Adipose tissue (tissue), 3 donors: Measurements from ENCODE around the gene APOL6. TPM values are rescaled to one million over a fixed set of nuclear protein-coding genes. Genes with fewer than 3 reads are reported as not detected.
"Not testable (repeated sequence)": the region's sequence is repeated elsewhere in the genome, so short reads cannot be mapped to it uniquely, and the experiment has no call there.

Experiments
- H3K27ac ChIP-seq: one replicate; pipeline ENCODE4 v1.5.1; 2013; ENCODE audit warnings: low read depth, low read length
- WGBS, 3 donors: extraction: QIAGEN DNeasy Blood & Tissue Kit; methylation state at CpG; one replicate each; pipeline ENCODE4 v1.1.7; 2013; 5-methylcytosine and 5-hydroxymethylcytosine counted together
- polyA plus RNA-seq, 3 donors: library from polyadenylated mRNA; stranded (reverse); fragments of 200-250 nt; gene quantifications; one replicate each; pipeline ENCODE4 v1.2.3, GENCODE V29; 2013
- donor health status: healthy with polysubstance abuse.
- donor health status: Bipolar disorder and iron deficiency.
- donor health status: healthy.

APOL6 gene
- polyA plus RNA-seq, 3 donors: 3.6 to 35.1 (median 11.6) TPM

DNA sequence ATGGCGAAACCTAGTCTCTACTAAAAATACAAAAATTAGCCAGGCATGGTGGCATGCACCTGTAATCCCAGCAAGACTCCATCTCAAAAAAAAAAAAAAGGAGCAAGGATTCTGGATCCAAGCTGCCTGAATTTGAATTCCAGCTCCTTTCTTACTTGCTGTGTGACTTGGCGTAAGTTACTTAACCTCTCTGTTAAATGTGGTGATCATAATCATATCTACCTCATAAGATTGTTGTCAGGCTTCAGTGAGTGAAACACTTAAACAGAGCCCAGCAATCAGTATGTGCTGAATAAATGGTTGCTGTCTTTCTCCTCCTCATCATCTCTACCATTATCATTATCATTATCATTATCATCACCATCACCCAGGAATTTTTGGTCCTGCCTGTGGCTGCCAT lies 33.8 kb upstream of the APOL6 start:
- WGBS, 3 donors: 90 to 100% (median 97%) methylated on average over 2 of the region's 2 CpGs
- no peak overlapping the region for H3K27ac ChIP-seq

DNA sequence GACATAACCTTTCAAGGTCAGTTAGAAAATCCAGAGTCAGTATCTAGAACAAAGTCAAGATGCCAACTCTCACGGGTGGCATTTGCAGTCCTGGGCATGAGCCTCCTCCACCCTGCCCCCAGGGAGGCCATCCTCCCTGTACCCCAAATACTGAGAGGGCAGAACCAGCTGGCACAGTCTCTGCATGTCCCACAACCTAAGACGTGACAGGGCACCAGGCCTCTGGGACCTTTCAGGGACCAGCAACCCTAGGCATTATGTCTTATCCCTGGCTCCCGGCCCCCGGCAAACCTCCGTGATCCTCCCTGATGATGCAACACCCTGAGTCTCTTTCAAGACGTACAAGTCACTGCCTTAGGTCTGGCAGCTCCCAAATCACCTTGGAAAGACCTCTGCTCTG lies 33.1 kb upstream of the APOL6 start:
- no peak overlapping the region for H3K27ac ChIP-seq
- 58 to 73% (median 63%) methylated on average over 6 of the region's 6 CpGs for WGBS, 3 donors

DNA sequence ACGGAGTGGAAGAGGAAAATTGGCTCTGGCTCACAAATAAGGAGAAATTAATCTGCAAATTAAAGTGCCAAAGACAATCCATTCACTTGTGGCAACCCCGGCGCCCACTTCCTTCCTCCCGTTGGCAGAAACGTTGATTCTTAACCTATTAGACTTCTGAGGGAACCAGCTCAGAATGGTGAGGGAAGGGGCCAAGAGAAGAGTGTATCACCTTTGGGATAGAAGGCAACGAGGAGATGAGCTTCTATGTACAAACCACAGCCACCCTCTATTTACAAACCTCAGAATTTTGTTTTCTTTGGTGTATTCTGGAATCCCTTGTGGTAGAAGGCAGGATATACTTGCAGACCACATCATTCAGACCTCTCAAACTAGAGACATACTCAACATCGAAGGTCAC lies 32.2 kb upstream of the APOL6 start:
- 38 to 68% (median 41%) methylated on average over 7 of the region's 7 CpGs for WGBS, 3 donors

DNA sequence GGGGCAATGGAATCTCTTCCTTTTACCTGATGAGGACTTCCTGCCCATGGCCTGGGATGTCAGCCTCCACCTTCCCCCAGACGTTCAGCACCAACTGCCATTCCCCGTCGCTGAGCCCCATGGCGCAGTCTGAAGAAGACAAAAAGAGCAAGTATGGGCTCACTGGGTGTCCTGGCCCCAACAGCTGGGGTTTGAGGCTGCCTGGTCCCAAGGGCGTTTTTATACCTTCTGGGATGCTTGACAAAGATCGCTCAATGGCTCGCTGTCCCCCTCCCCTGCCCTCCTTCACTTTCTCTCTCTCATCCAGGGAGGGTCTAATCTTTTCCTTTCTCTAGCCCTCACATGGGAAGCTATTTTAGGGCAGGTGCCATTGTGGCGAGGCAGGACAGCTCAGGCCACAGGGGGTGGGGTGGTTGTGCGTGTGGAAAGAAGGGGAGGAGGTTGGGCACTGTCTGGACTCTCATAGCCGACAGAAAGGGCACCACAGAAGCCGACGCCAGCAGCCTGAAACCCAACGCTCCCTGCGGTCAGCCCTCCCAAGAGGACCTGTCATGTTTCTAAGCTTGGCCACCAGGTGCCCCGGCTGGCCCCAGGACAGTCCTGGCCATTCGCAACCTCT lies 31.0 kb upstream of the APOL6 start, which contains the start of gene MB:
MB (minus strand) TSS at position 193 of the 619 bp plus-strand sequence; CDS start at position 121, 72 bp downstream.
- no peak within 1 kb of the TSS for H3K27ac ChIP-seq
- 79 to 80% (median 79%) methylated on average over 16 of the region's 16 CpGs for WGBS, 3 donors

More for the DNA sequence above, 32.2 kb upstream of the APOL6 start:
- no peak overlapping the region for H3K27ac ChIP-seq

DNA sequence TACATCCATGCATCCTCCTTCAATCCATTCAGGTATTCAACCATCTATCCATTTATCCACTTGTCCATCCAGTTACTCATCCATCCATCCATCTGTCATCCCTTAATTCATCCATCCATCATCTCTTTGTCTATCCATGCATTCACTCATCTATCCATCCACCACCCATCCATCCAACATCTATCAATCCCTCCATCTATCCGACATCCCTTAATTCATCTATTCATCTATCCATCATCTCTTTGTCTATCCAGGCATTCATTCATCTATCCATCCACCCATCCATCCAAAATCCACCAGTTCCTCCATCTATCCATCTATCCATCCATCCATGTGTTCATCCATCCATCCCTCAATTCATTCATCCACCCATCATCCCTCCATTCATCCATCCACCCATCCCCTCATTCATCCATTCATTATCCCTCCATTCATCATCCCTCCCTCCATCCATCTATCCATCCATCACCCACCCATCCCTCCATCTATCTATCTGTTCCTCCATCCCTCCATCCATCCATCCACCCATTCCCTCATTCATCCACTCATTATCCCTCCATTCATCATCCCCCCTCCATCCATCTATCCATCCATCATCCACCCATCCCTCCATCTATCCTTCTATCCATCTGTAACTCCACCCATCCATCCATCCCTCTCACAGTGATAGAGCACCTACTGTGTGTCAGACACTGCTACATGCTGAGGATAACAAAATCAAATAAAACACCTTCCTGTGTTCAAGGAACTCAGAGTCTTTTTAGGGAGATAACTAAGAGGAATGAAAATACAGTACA lies 29.6 kb upstream of the APOL6 start:
- WGBS, 3 donors: 86 to 97% (median 96%) methylated on average over 1 of the region's 1 CpG
- H3K27ac ChIP-seq: no peak overlapping the region

DNA sequence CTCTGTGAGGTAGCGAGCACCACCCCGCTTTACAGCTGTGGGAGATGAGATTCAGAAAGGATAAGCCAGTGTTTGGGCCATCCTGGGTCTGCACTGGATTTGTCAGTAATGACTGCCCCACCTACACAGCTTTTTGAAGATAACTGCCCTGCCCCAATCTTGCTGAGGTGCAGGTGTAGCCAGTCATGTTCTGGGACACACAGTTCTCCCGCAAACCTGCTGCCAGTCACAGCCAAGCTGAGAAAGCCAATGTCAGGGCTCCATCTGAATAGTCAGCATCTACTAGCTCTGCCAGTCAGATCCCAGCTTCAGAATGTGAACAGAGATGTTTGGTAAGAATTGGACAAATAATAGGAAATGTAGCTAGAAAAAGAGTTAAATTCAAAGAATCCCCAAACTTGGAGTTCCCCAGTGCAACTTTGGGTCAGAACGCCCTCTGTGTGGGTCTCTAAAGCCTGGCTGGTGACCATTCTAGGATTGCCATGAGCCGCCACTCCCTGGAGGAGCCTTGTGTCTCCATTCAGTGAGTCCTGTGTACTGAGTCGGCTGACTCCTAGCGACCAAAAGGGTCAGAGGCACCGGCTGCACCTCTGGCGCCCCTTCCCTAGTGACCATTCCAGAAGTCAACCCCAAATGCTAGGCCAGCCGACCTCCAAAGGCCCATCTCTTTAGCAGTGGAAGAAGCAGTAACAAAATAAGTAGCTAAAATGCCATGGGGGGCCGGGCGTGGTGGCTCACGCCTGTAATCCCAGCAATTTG lies 28.7 kb upstream of the APOL6 start:
- WGBS, 3 donors: 83 to 96% (median 93%) methylated on average over 13 of the region's 13 CpGs
- H3K27ac ChIP-seq: no peak overlapping the region

DNA sequence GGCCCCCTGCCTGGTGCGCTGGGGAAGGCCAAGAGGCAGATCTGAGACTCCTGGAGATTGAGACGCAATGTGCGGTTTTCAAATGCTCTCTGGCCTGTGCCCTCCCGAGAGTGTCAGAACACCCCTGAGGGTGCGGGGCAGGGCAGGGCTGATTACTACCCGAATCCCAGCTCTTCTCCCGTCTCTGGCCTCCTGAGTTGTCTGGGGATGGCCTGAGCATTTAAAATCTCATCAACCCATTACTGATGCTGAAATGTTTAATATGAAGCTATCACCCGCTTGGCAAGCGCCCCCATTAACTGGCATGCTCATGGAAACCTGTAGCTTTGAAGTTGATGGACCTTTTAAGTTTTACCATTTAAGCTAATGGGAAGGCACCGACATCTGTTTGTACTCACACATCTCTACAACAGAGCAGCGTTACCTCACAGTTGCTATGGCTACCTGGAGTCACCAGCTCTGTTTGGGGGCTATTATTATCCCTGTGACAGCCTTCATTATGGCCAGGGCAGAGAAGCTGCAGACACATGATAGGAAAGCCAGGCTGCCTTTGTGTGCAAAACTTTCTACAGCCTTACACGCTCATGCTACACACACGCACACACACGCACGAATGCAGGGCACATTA lies 27.5 kb upstream of the APOL6 start:
- H3K27ac ChIP-seq: no peak overlapping the region
- WGBS, 3 donors: 86 to 89% (median 88%) methylated on average over 15 of the region's 15 CpGs

DNA sequence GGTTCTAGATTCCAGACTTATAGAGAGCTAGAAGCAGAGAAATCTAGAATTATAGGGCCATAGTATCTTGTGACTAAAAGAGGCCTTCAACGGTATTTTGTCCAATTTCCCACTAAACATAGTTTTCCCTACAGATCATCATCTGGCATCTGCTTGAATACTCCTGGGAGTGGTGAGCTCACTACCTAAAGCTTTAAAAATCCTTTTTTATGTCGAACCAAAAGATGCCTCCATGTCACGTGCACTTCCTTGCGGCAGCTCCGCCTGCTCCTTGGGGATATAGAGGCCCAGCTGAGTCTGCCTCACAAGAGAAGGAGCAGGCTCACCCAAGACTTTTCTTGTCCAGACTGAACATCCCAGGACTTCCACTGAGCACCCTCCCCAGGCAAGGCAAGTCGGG lies 26.8 kb upstream of the APOL6 start:
- no peak overlapping the region for H3K27ac ChIP-seq
- 67 to 84% (median 73%) methylated on average over 6 of the region's 6 CpGs for WGBS, 3 donors

DNA sequence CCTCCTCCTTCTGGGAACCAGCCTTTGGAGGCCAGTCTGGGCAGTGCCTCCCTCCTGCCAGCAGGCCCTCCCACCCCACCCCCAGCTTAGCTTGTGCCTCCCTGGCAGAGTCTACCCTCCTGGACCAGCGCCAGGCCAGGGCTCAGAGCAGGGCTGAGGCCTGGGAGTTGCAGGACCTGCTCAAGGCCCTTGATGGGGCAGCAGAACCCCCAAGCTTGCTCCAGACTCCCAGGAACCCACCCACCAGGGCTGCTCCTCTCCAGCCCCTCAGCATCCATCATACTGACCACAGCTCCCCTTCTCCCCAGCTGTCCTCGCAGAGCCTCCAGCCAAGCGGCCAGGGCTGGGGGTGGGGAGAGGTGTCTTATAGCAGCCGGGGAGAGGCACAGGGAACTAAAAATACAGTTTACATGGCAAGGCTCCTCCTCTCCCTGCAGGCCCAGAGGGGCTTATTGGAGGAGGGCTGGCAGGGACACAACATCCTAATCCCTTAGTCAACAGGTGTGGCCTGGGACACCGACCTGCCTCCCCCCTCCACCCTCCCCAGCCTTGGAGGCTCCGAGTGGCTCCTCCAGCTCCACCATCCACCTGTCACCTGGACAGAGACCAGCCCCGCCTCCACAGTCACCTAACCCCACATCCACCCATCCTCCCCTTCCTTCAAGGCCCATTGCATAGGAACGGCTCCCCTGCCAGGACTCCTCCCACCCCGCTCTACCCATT lies 25.9 kb upstream of the APOL6 start:
- H3K27ac ChIP-seq: no peak overlapping the region
- 72 to 80% (median 76%) methylated on average over 7 to 9 of the region's 9 CpGs for WGBS, 3 donors

DNA sequence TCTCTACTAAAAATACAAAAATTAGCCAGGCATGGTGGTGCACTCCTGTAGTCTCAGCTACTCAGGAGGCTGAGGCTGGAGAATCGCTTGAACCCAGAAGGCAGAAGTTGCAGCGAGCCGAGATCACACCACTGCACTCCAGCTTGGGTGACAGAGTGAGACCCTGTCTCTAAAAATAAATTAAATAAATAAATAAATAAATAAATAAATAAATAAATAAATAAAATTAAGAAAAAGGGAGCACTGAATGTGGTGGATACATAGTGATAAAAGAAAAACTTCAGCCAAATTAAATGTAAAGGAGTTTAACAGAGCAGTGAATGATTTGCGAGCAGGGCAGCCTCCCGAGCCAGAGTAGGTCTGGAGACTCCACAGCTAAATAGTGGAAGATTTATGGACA lies 24.4 kb upstream of the APOL6 start:
- not testable (repeated sequence) for H3K27ac ChIP-seq
- 94 to 95% (median 94%) methylated on average over 5 of the region's 5 CpGs for WGBS, 3 donors

DNA sequence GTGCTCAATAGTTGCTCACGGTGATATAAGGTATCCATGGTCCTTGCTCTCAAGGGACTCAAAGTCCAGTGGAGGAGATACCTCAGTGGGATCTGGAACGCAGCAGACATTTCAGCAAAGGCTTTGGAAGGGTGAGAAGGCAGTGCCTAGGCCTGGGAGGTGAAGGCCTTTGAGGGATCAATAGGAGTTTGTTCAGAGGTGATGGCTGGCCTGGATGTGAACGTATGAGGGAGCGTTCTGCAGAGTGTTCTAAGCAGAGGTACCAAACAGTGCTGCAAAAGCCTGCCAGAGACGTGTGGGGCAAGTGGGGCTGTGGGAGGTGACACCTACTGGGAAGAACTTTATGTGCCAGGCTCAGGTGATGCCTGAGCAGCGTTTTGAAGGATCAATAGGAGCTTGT lies 23.7 kb upstream of the APOL6 start:
- no peak overlapping the region for H3K27ac ChIP-seq
- 81 to 93% (median 92%) methylated on average over 6 of the region's 6 CpGs for WGBS, 3 donors

DNA sequence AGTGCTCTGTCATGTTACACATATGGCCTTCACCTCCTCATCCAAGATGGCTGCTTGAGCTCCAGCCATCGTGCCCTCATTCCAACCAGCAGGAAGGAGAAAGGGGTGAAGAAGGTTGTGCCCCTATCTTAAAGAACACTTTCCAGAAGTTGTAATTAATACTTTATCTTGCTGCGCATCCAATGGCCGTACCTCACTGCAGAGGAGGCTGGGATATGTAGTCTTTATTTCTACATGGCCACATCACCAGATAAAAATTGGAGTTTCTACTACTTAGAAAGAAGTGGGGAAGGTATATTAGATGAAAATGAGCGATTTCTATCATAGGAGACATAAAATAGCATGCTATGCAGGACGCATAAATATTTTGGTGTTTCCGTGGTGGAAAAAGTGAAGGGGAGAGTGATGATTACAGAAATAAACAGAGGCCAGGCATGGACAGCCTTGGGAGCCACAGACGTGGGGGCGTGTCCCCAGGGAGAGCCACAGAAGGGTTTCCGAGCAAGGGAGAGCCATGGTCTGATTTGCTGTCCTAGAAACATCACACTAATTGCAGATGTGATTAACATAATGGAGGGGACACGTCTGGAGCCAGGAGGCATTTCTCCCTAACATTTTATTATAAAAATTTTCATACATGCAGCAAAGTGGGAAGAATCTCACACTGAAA lies 22.3 kb upstream of the APOL6 start:
- no peak overlapping the region for H3K27ac ChIP-seq
- 65 to 66% (median 65%) methylated on average over 10 of the region's 10 CpGs for WGBS, 3 donors

DNA sequence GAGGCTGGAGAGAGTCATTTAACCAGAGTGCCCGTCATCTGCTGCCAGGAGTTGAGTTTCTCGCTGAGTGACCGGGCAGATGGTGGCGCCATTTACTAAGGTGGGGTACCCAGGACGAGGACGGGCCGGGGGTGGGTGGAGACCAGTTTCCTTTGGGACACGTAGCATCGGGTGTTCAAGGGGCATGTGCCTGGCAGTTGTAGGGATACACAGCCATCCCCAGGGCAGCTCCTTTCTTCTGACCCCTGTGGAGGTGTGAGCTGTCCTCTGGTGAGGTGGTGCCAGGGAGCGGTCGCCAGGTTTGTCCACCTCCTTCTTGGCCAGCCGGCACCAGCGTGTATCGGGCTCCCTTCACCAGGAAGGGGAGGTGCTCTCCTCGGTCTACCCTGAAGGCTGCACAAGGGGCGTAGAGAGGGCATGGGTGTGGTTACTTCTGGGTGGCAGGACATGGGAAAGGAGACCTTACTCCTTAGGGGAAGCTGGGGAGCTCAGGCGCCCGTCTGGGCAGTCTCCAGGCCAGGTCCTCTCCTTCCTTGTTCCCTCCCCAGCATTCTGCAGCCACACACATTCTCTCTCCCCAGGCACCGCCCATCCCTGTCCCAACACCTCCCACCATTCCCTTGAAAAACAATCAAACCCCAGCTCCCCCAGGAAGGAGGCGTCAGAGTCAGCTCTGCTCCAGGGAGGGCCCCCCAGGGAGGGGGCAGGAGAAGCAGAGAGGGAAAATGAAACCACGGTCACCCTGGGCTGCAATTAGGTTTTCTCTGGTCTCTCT lies 20.8 kb upstream of the APOL6 start:
- WGBS, 3 donors: 1 to 3% (median 2%) methylated on average over 20 to 21 of the region's 21 CpGs
- H3K27ac ChIP-seq: no peak overlapping the region

DNA sequence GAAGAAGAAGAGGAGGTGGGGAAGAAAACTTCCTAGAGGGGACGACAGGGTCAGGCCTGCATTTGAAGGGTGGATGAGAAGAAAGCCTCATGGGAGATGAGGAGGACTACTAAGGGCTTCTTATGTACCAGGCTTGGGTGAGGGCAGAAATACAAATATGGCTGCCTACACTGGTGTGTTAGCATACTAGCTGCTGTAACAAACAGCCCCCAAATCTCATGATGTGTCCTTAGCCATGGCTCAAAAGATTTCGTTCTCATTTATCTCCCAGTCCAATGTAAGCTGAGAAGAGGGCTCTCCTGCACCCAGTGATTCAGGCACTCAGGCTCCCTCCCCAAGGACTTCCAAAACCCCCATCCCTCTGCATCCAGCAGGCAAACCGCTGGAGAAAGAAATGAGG lies 19.5 kb upstream of the APOL6 start:
- H3K27ac ChIP-seq: no peak overlapping the region
- 86 to 94% (median 92%) methylated on average over 3 of the region's 3 CpGs for WGBS, 3 donors

DNA sequence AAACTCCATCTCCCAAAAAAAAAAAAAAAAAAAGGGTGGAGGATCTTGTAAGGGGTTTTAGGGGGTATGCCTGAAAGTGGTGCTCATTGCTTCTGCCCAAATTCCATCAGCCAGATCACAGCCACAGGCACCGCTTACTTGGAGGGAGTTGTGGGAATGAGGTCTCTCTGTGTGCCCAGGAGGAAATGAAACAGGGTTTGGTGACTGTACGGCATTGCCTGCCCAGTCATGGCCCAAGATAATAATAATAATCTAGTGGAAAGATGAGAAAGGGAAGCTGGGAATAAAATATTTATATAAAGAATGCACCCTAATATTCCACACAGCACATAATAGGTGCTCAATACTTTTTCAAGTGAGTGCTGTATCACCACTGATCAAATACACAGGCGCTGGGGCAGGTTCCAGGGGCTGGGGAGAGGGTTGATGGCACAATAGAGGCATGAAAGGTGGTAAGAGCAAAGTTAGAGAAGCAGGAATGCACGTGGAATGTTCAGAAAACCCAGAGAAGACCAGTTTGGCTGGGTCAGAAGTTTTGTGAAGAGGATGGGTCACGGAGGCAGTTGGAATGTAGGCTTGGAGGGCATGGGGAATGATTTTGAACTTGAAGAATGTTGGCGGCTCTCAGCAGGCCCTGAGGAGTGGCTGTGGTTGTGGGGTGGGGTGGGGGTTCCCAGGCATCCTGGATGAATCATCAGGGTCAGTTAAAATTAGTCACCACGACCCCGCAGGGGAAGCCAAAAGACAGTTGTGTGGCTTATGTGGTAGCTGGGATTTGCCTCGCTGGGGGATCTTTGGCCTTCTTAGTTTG lies 18.6 kb upstream of the APOL6 start:
- 28 to 44% (median 33%) methylated on average over 8 to 9 of the region's 9 CpGs for WGBS, 3 donors
- peak overlapping the region; percentile 2 for H3K27ac ChIP-seq

DNA sequence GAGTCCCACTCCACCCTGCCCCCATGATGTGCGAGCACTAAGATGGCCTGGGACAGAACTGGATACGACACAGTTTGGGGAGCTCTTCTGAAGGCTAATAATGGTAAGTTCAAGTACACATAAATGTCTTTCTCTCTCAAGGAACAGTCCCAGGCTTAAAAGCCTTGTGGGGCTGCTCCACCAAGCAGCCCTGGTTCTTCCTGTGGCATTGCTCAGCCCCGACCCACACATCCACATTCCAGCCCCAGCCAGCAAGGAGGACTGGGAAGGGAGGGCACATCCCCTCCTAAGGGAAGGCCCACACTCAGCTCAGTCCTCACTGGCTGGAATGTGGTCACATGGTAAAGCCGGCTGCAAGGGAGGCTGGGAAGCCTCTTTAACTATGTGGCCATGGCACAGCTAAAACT lies 17.9 kb upstream of the APOL6 start:
- no peak overlapping the region for H3K27ac ChIP-seq
- WGBS, 3 donors: 64 to 78% (median 75%) methylated on average over 3 to 4 of the region's 4 CpGs
